SK-N-MC (cell line): ENCODE results near the gene ABLIM2.

Experiments
- EZH2 ChIP-seq: fragments of 200-600 bp; sonication (generic); IDR thresholded peaks from one replicate; pipeline ENCODE4 v1.6.1; 2017; ENCODE audit warnings: antibody characterized with exemption
- POLR2AphosphoS5 ChIP-seq: IDR thresholded peaks from 2 replicates; pipeline ENCODE4 v1.6.1; 2012; ENCODE audit warnings: mild to moderate bottlenecking, low read depth, low read length, borderline replicate concordance

GRCh38 chr4:8155660-8156421 lies 2.8 kb downstream of the ABLIM2 start:
- TF ChIP-seq EZH2 (no peak), POLR2AphosphoS5 (no peak)
